Erythroblast (primary cell): ENCODE results near the gene DISC1.

Experiments
- GATA1 ChIP-seq: IDR thresholded peaks from 2 replicates; pipeline ENCODE4 v1.6.1; 2011; ENCODE audit warnings: low read depth, mild to moderate bottlenecking, control low read depth, low read length, moderate library complexity
- POLR2A ChIP-seq: IDR thresholded peaks from 2 replicates; pipeline ENCODE4 v1.6.1; 2011; ENCODE audit warnings: mild to moderate bottlenecking, low read length

GRCh38 chr1:231985296-231986023 lies 358.9 kb downstream of the DISC1 start:
- TF ChIP-seq POLR2A (no peak), GATA1 (no peak)
